ENCODE data around the gene VIPR2.

Gene VIPR2

GRCh38 chr7:159024280-159024951 is 120.3 kb downstream of the VIPR2 start:
- Mint-ChIP-seq H3K27ac (ENCODE audit: low read depth) (no peak overlapping the region), H3K9me3 (no peaks in the 10 kb centered on the region), H3K36me3 (ENCODE audit: insufficient read depth) (no peaks in the 10 kb centered on the region), H3K27me3 (peaks cover 67% of the 10 kb centered on the region), H3K4me3 (no peak overlapping the region), H3K4me1 (no peaks in the 10 kb centered on the region)
- DNase-seq (ENCODE audit: low spot score in 2 of 2) (no peak), ATAC-seq (replicated peaks; ENCODE audit: extremely low read depth, poor library complexity, severe bottlenecking) (no peak)

GRCh38 chr7:159023746-159024145 is 120.9 kb downstream of the VIPR2 start:
- Mint-ChIP-seq H3K27me3 (peaks cover 70% of the 10 kb centered on the region), H3K36me3 (ENCODE audit: insufficient read depth) (no peaks in the 10 kb centered on the region), H3K4me1 (no peaks in the 10 kb centered on the region), H3K9me3 (no peaks in the 10 kb centered on the region), H3K27ac (ENCODE audit: low read depth) (no peak overlapping the region), H3K4me3 (no peak overlapping the region)
- no peak for ATAC-seq (replicated peaks; ENCODE audit: extremely low read depth, poor library complexity, severe bottlenecking)
- no peak for DNase-seq (ENCODE audit: low spot score in 2 of 2)

GRCh38 chr7:159023206-159023605 is 121.5 kb downstream of the VIPR2 start:
- H3K9me3 Mint-ChIP-seq = no peaks in the 10 kb centered on the region
- H3K27me3 Mint-ChIP-seq = peaks cover 67% of the 10 kb centered on the region
- H3K36me3 Mint-ChIP-seq (ENCODE audit: insufficient read depth) = no peaks in the 10 kb centered on the region
- no peak overlapping the region for H3K27ac Mint-ChIP-seq (ENCODE audit: low read depth)
- DNase-seq (ENCODE audit: low spot score in 2 of 2) (no peak), ATAC-seq (replicated peaks; ENCODE audit: extremely low read depth, poor library complexity, severe bottlenecking) (no peak)
- H3K4me1 Mint-ChIP-seq = no peaks in the 10 kb centered on the region
- H3K4me3 Mint-ChIP-seq = no peak overlapping the region

- ATAC-seq (replicated peaks; ENCODE audit: extremely low read depth, poor library complexity, severe bottlenecking) (no peak), DNase-seq (ENCODE audit: low spot score in 2 of 2) (no peak)
- H3K4me1 Mint-ChIP-seq = no peaks in the 10 kb centered on the region
- H3K9me3 Mint-ChIP-seq = no peaks in the 10 kb centered on the region
- no peaks in the 10 kb centered on the region for H3K36me3 Mint-ChIP-seq (ENCODE audit: insufficient read depth)
- peaks cover 59% of the 10 kb centered on the region for H3K27me3 Mint-ChIP-seq
- H3K27ac Mint-ChIP-seq (ENCODE audit: low read depth) = no peak overlapping the region
- no peak overlapping the region for H3K4me3 Mint-ChIP-seq
These were observed 122.3 kb downstream of the VIPR2 start for GRCh38 chr7:159022238-159022993.

GRCh38 chr7:159020987-159021386 is 123.7 kb downstream of the VIPR2 start:
- DNase-seq (ENCODE audit: low spot score in 2 of 2) = no peak
- no peaks in the 10 kb centered on the region for H3K36me3 Mint-ChIP-seq (ENCODE audit: insufficient read depth)
- no peak overlapping the region for H3K4me3 Mint-ChIP-seq
- no peak overlapping the region for H3K27ac Mint-ChIP-seq (ENCODE audit: low read depth)
- no peaks in the 10 kb centered on the region for H3K4me1 Mint-ChIP-seq
- H3K27me3 Mint-ChIP-seq = peaks cover 51% of the 10 kb centered on the region
- no peaks in the 10 kb centered on the region for H3K9me3 Mint-ChIP-seq
- no peak for ATAC-seq (replicated peaks; ENCODE audit: extremely low read depth, poor library complexity, severe bottlenecking)

- DNase-seq (ENCODE audit: low spot score in 2 of 2) = no peak
- no peak overlapping the region for H3K4me3 Mint-ChIP-seq
- H3K27me3 Mint-ChIP-seq = peaks cover 37% of the 10 kb centered on the region
- H3K36me3 Mint-ChIP-seq (ENCODE audit: insufficient read depth) = no peaks in the 10 kb centered on the region
- no peaks in the 10 kb centered on the region for H3K4me1 Mint-ChIP-seq
- no peaks in the 10 kb centered on the region for H3K9me3 Mint-ChIP-seq
- no peak overlapping the region for H3K27ac Mint-ChIP-seq (ENCODE audit: low read depth)
- no peak for ATAC-seq (replicated peaks; ENCODE audit: extremely low read depth, poor library complexity, severe bottlenecking)
These were observed 125.6 kb downstream of the VIPR2 start for GRCh38 chr7:159019111-159019510.

GRCh38 chr7:159017741-159018140 is 126.9 kb downstream of the VIPR2 start:
- ATAC-seq (replicated peaks; ENCODE audit: extremely low read depth, poor library complexity, severe bottlenecking) = no peak
- no peak for DNase-seq (ENCODE audit: low spot score in 2 of 2)
- H3K4me3 Mint-ChIP-seq = no peak overlapping the region
- no peak overlapping the region for H3K27ac Mint-ChIP-seq (ENCODE audit: low read depth)
- no peaks in the 10 kb centered on the region for H3K9me3 Mint-ChIP-seq
- no peaks in the 10 kb centered on the region for H3K36me3 Mint-ChIP-seq (ENCODE audit: insufficient read depth)
- H3K27me3 Mint-ChIP-seq = peaks cover 31% of the 10 kb centered on the region
- no peaks in the 10 kb centered on the region for H3K4me1 Mint-ChIP-seq

- no peak for DNase-seq (ENCODE audit: low spot score in 2 of 2)
- H3K4me1 Mint-ChIP-seq = no peaks in the 10 kb centered on the region
- no peak overlapping the region for H3K4me3 Mint-ChIP-seq
- H3K27me3 Mint-ChIP-seq = peaks cover 26% of the 10 kb centered on the region
- no peak overlapping the region for H3K27ac Mint-ChIP-seq (ENCODE audit: low read depth)
- no peaks in the 10 kb centered on the region for H3K36me3 Mint-ChIP-seq (ENCODE audit: insufficient read depth)
- H3K9me3 Mint-ChIP-seq = no peaks in the 10 kb centered on the region
- ATAC-seq (replicated peaks; ENCODE audit: extremely low read depth, poor library complexity, severe bottlenecking) = no peak
These were observed 127.5 kb downstream of the VIPR2 start for GRCh38 chr7:159017210-159017609.

GRCh38 chr7:159016591-159016990 is 128.1 kb downstream of the VIPR2 start:
- ATAC-seq (replicated peaks; ENCODE audit: extremely low read depth, poor library complexity, severe bottlenecking) (no peak), DNase-seq (ENCODE audit: low spot score in 2 of 2) (no peak)
- no peaks in the 10 kb centered on the region for H3K9me3 Mint-ChIP-seq
- H3K4me3 Mint-ChIP-seq = no peak overlapping the region
- H3K27ac Mint-ChIP-seq (ENCODE audit: low read depth) = no peak overlapping the region
- H3K36me3 Mint-ChIP-seq (ENCODE audit: insufficient read depth) = no peaks in the 10 kb centered on the region
- peaks cover 22% of the 10 kb centered on the region for H3K27me3 Mint-ChIP-seq
- H3K4me1 Mint-ChIP-seq = no peaks in the 10 kb centered on the region

- no peak for ATAC-seq (replicated peaks; ENCODE audit: extremely low read depth, poor library complexity, severe bottlenecking)
- H3K9me3 Mint-ChIP-seq = no peaks in the 10 kb centered on the region
- no peak for DNase-seq (ENCODE audit: low spot score in 2 of 2)
- H3K27me3 Mint-ChIP-seq = peaks cover 29% of the 10 kb centered on the region
- H3K4me1 Mint-ChIP-seq = peaks cover 7% of the 10 kb centered on the region
- no peak overlapping the region for H3K4me3 Mint-ChIP-seq
- H3K36me3 Mint-ChIP-seq (ENCODE audit: insufficient read depth) = no peaks in the 10 kb centered on the region
- no peak overlapping the region for H3K27ac Mint-ChIP-seq (ENCODE audit: low read depth)
These were observed 128.9 kb downstream of the VIPR2 start for GRCh38 chr7:159015454-159016410.

- H3K9me3 Mint-ChIP-seq = no peaks in the 10 kb centered on the region
- DNase-seq (ENCODE audit: low spot score in 2 of 2) = no peak
- H3K36me3 Mint-ChIP-seq (ENCODE audit: insufficient read depth) = no peaks in the 10 kb centered on the region
- H3K4me1 Mint-ChIP-seq = peaks cover 7% of the 10 kb centered on the region
- H3K4me3 Mint-ChIP-seq = no peak overlapping the region
- no peak overlapping the region for H3K27ac Mint-ChIP-seq (ENCODE audit: low read depth)
- peaks cover 28% of the 10 kb centered on the region for H3K27me3 Mint-ChIP-seq
- ATAC-seq (replicated peaks; ENCODE audit: extremely low read depth, poor library complexity, severe bottlenecking) = no peak
These were observed 129.6 kb downstream of the VIPR2 start for GRCh38 chr7:159015081-159015453.

GRCh38 chr7:159014297-159015062 is 130.2 kb downstream of the VIPR2 start:
- ATAC-seq (replicated peaks; ENCODE audit: extremely low read depth, poor library complexity, severe bottlenecking) (no peak), DNase-seq (ENCODE audit: low spot score in 2 of 2) (no peak)
- Mint-ChIP-seq H3K9me3 (no peaks in the 10 kb centered on the region), H3K27me3 (peaks cover 31% of the 10 kb centered on the region), H3K4me1 (peaks cover 7% of the 10 kb centered on the region), H3K4me3 (no peak overlapping the region), H3K27ac (ENCODE audit: low read depth) (no peak overlapping the region), H3K36me3 (ENCODE audit: insufficient read depth) (no peaks in the 10 kb centered on the region)

Measured in central memory CD8-positive, alpha-beta T cell (primary cell).